ENCODE measurements around the gene RFWD3. TPM values are rescaled to one million over a fixed set of nuclear protein-coding genes. Genes with fewer than 3 reads are reported as not detected.
A peak's percentile ranks its signal among the peaks of the same experiment; 100 is the strongest.
"Not testable (repeated sequence)": the region's sequence is repeated elsewhere in the genome, so short reads cannot be mapped to it uniquely, and the experiment has no call there.

Gene RFWD3
- total RNA-seq, 6 experiments from 2014 or later = 5.4 to 10.3 (median 7.3) TPM

GRCh38 chr16:74677868-74678267, 11.2 kb upstream of the RFWD3 start:
- Histone ChIP-seq H3K36me3 (peaks cover 0 to 27% (median 3%) of the 10 kb centered on the region in 4 donors), H3K4me1 (no peaks in the 10 kb centered on the region), H3K27me3 (no peaks in the 10 kb centered on the region), H3K9me3 (no peaks in the 10 kb centered on the region), H3K4me3 (no peak overlapping the region), H3K27ac (no peak overlapping the region)
- WGBS (ENCODE audit: insufficient coverage, low coverage, low lambda C conversion rate, missing lambda C conversion rate) = 100% methylated on average over 1 of the region's 4 CpGs
- DNase-seq = no peak
- no peak for ATAC-seq
- TF ChIP-seq POLR2A (IDR thresholded peaks at IDR 0.05) = no peak
- intact Hi-C loops (cut with DNase I) = no loop called here

GRCh38 chr16:74673876-74674275, 7.2 kb upstream of the RFWD3 start:
- H3K27ac ChIP-seq = no peak overlapping the region
- WGBS (ENCODE audit: insufficient coverage, low coverage, low lambda C conversion rate, missing lambda C conversion rate) = 75% methylated on average over 1 of the region's 3 CpGs
- no peaks in the 10 kb centered on the region for H3K9me3 ChIP-seq
- peaks cover 0 to 15% (median 1%) of the 10 kb centered on the region in 4 donors for H3K36me3 ChIP-seq
- intact Hi-C loops (cut with DNase I) = no loop called here
- H3K4me1 ChIP-seq = no peaks in the 10 kb centered on the region
- TF ChIP-seq POLR2A (IDR thresholded peaks at IDR 0.05) = no peak
- TF ChIP-seq CTCF (IDR thresholded peaks at IDR 0.05) = no peak
- ATAC-seq = no peak
- DNase-seq = no peak
- no peaks in the 10 kb centered on the region for H3K27me3 ChIP-seq
- no peak overlapping the region for H3K4me3 ChIP-seq

GRCh38 chr16:74668877-74669276, 2.2 kb upstream of the RFWD3 start:
- H3K27me3 ChIP-seq; intact Hi-C loops (cut with DNase I): not testable (repeated sequence)

GRCh38 chr16:74667255-74667700, 601 bp upstream of the RFWD3 start:
- peaks cover 0 to 19% (median 0%) of the 10 kb centered on the region in 4 donors for H3K36me3 ChIP-seq
- H3K9me3 ChIP-seq = no peaks in the 10 kb centered on the region
- DNase-seq (peak in 1 of 3 donors; percentile 41), ATAC-seq (peak; percentile 1 to 17 (median 11))
- no peak overlapping the region for H3K27ac ChIP-seq
- no peaks in the 10 kb centered on the region for H3K27me3 ChIP-seq
- H3K4me1 ChIP-seq = peaks cover 0 to 4% (median 0%) of the 10 kb centered on the region in 4 donors
- intact Hi-C loops (cut with DNase I) = no loop called here
- no peak for TF ChIP-seq POLR2A (IDR thresholded peaks at IDR 0.05)
- no peak for TF ChIP-seq CTCF (IDR thresholded peaks at IDR 0.05)
- WGBS (ENCODE audit: insufficient coverage, low coverage, low lambda C conversion rate, missing lambda C conversion rate) = under 1% methylated on average over 23 of the region's 23 CpGs
- H3K4me3 ChIP-seq = peak overlapping the region; percentile 61 to 68 (median 66)

More at GRCh38 chr16:74668877-74669276, 2.2 kb upstream of the RFWD3 start:
- H3K27ac ChIP-seq, ATAC-seq, DNase-seq, H3K4me1 ChIP-seq, H3K4me3 ChIP-seq, H3K9me3 ChIP-seq, H3K36me3 ChIP-seq: not testable (repeated sequence)
- 93% methylated on average over 8 of the region's 10 CpGs for WGBS (ENCODE audit: insufficient coverage, low coverage, low lambda C conversion rate, missing lambda C conversion rate)

- TF ChIP-seq CTCF (IDR thresholded peaks at IDR 0.05) = no peak
- TF ChIP-seq POLR2A (IDR thresholded peaks at IDR 0.05) = no peak
- 10% methylated on average over 6 of the region's 8 CpGs for WGBS (ENCODE audit: insufficient coverage, low coverage, low lambda C conversion rate, missing lambda C conversion rate)
- ATAC-seq = no peak
Observed at GRCh38 chr16:74666010-74666421, 661 bp downstream of the RFWD3 start.

More at GRCh38 chr16:74666010-74666421, 661 bp downstream of the RFWD3 start:
- no peak for DNase-seq
- Histone ChIP-seq H3K36me3 (peaks cover 0 to 21% (median 0%) of the 10 kb centered on the region in 4 donors), H3K9me3 (no peaks in the 10 kb centered on the region), H3K4me1 (peaks cover 0 to 4% (median 0%) of the 10 kb centered on the region in 4 donors), H3K4me3 (peak overlapping the region; percentile 66 to 75 (median 68)), H3K27me3 (no peaks in the 10 kb centered on the region), H3K27ac (peak overlapping the region in 2 of 3 donors; percentile 39)
- intact Hi-C loops (cut with DNase I) = no loop called here

All from right lobe of liver (tissue), 6 donors.